H1 (cell line): ENCODE results near the gene WWC2. TPM values are rescaled to one million over a fixed set of nuclear protein-coding genes. Genes with fewer than 3 reads are reported as not detected.

Experiments
- CHD1 ChIP-seq: IDR thresholded peaks from 2 replicates; pipeline ENCODE4 v1.6.1; 2012; ENCODE audit warnings: low read depth, low read length, improper control_type of control experiment
- CHD2 ChIP-seq: IDR thresholded peaks from 2 replicates; pipeline ENCODE4 v1.6.1; 2012; ENCODE audit warnings: low read length, improper control_type of control experiment
- NANOG ChIP-seq: IDR thresholded peaks from 2 replicates; pipeline ENCODE4 v1.6.1; 2011; ENCODE audit warnings: low read length, low read depth, mild to moderate bottlenecking, inconsistent platforms; ENCODE audit not compliant: insufficient read depth, poor library complexity, severe bottlenecking
- RFX5 ChIP-seq: IDR thresholded peaks from 2 replicates; pipeline ENCODE4 v1.6.1; 2011; ENCODE audit warnings: low read depth, low read length, improper control_type of control experiment, borderline replicate concordance
- TCF12 ChIP-seq: IDR thresholded peaks from 2 replicates; pipeline ENCODE4 v1.6.1; 2011; ENCODE audit warnings: low read depth, mild to moderate bottlenecking, low read length
- polyA plus RNA-seq, 7 experiments: library from polyadenylated mRNA; depleted of rRNA in 3 of 7; stranded (reverse) in 5 of 7; unstranded in 2 of 7; fragments of >200 nt in 5 of 7; fragments of 200-250 nt in 2 of 7; gene quantifications; 1 replicate in 5 of 7; 2 replicates in 1 of 7; 4 replicates in 1 of 7; pipeline versions ENCODE4 v1.2.1 to v1.2.3, GENCODE V29; 2011 to 2013; ENCODE audit warnings: missing spikeins in 2 of 7, mixed read lengths in 2 of 7
- total RNA-seq: library from RNA; stranded (reverse); fragmentation: NEBNext Ultra II Directional; extraction: Animal tissue kit (Norgen Biotek cat#: 25700); gene quantifications from 2 replicates; pipeline ENCODE4 v1.2.1, GENCODE V29; 2021

The WWC2 gene
- total and polyA plus RNA-seq, 2 of the 8 experiments (the other 6 are each of a cell fraction or from before 2014, with no cell fraction given) = 17.6 to 135 TPM

DNA sequence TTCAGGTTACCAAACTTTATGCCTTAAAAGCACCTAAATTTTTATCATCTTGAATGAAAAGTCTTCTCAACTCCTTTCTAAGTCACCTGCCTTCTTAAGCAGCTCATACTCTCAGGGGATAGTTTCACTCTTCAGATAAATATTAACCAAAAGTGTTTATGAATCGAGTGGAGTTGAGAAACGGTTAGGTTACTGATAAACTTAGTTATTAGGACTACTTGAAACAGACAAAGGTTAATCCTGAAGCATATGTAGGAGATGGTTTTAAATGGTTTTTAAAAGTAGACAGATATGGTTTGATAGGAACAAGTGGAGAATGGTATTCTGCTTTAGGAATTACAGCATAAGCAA, 188.2 kb downstream of the WWC2 start (continued):
- TF ChIP-seq CHD2 = no peak
- no peak for TF ChIP-seq TCF12
- TF ChIP-seq NANOG = no peak
- TF ChIP-seq CHD1 = no peak
- TF ChIP-seq RFX5 = no peak
- TF ChIP-seq, all 59 proteins: peak for 0
